Thyroid gland (tissue), 4 donors: ENCODE measurements around the gene RASGRP2. TPM values are rescaled to one million over a fixed set of nuclear protein-coding genes. Genes with fewer than 3 reads are reported as not detected.

Source experiments
- DNase-seq, 2 donors: peaks; one replicate each; pipeline ENCODE4 v3.0.0-alpha.2; 2019
- H3K27ac ChIP-seq, 3 donors: fragments of 200-600 bp; sonication (generic); 1 replicate in 2 of 3; 2 replicates in 1 of 3; pipeline ENCODE4 v1.5.1; 2016 to 2019; ENCODE audit warnings: mild to moderate bottlenecking in 1 of 3, moderate library complexity in 1 of 3
- H3K27me3 ChIP-seq: fragments of 200-600 bp; sonication (generic); one replicate; pipeline ENCODE4 v1.5.1; 2019
- H3K36me3 ChIP-seq, 2 donors: fragments of 200-600 bp; sonication (generic); one replicate each; pipeline ENCODE4 v1.5.1; 2016 to 2019
- H3K4me1 ChIP-seq, 2 donors: fragments of 200-600 bp; sonication (generic); one replicate each; pipeline ENCODE4 v1.5.1; 2017 to 2019
- H3K4me3 ChIP-seq, 3 donors: fragments of 200-600 bp; sonication (generic); replicated peaks in 1 of 3; 1 replicate in 2 of 3; 2 replicates in 1 of 3; pipeline ENCODE4 v1.5.1; 2016; ENCODE audit warnings: mild to moderate bottlenecking in 1 of 3
- H3K9me3 ChIP-seq: fragments of 200-600 bp; sonication (generic); one replicate; pipeline ENCODE4 v1.5.1; 2017
- CTCF ChIP-seq, 6 experiments: fragments of 200-600 bp in 3 of 6; fragments of 450-650 bp in 3 of 6; sonication (generic) in 3 of 6; IDR thresholded peaks; one replicate each; pipeline ENCODE4 v1.5.1; 2016 to 2019; ENCODE audit warnings: antibody characterized with exemption in 6 of 6, mild to moderate bottlenecking in 2 of 6, inconsistent platforms in 1 of 6, moderate library complexity in 1 of 6
- POLR2A ChIP-seq, 2 donors: fragments of 450-650 bp; IDR thresholded peaks; one replicate each; pipeline ENCODE4 v1.6.1; 2017; ENCODE audit warnings: antibody characterized with exemption in 2 of 2, mild to moderate bottlenecking in 2 of 2, moderate library complexity in 1 of 2
- WGBS, 2 donors: methylation state at CpG; one replicate each; pipeline ENCODE4 v1.1.5; 2017; 5-methylcytosine and 5-hydroxymethylcytosine counted together
- intact Hi-C: fragments of 100-400 bp; cut with DNase I; formaldehyde crosslinking; loops from one replicate; pipeline ENCODE4 v1.15.1; 2023
- total RNA-seq, 4 donors: library from RNA; depleted of rRNA; stranded (reverse); fragments of >200 nt; gene quantifications; one replicate each; pipeline ENCODE4 v1.2.3, GENCODE V29; 2016

Gene RASGRP2
- total RNA-seq, 4 donors from 2014 or later = 2.8 to 8.9 (median 6.6) TPM

DNA sequence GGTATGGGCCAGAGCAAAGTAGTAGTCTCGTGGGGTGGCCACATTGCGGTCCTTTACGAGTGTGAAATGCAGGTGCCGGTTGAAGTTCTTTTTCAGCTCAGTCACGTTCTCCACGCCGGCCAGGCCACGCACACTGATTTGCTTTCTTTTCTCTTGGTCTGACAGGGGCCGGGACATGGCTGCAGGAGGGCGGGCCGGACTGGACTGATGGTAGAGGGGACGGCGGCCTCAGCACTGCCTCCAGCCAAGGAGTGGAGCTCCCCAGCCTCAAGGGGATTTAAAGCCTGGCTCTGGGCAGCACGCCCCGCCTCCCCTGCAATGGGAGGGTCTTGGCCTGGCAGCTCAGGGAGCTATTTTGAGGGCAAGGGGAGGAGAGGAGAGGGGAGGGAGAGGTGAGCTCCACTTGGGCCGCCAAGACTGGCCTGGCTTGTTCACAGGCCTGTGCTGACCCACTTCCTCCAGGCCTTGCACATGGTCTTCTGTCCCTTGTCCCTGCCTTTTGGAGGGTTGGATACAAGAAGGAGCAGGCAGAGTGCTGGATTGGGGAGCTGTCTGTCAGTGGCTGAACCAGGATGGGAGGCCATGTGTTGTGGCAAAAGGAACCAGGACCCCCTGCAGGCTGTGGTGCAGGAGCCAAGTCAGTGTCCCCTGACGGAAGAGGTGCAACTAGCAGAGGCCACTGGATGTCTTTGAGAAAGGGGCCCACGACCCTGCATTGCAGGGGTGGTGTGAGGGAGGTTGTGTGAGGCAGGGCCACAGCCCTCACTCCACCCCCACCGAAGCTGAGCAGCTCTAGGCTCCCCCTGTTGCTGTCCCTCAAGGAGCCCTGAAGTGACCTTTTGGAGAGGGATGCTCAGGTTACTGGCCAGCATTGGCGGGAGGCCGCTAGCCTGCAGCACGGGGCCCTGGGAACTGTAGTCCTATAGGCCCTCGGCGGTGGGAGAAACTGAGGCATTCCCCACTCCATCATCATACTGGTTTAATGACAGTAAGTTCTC lies 16.1 kb upstream of the RASGRP2 start, which contains the start of gene PYGM:
Gene PYGM, minus strand, starts transcription at position 253 of the 998 bp plus-strand sequence. Its CDS starts 76 bp downstream, at position 177.
- WGBS, 2 donors = 29 to 30% methylated on average over 19 to 23 of the region's 24 CpGs
- Histone ChIP-seq H3K4me1 (peaks cover 47 to 68% of the 10 kb centered on the region in 2 donors), H3K36me3 (peaks cover 11 to 23% of the 10 kb centered on the region in 2 donors), H3K27ac (peak within 1 kb of the TSS; percentile 79 to 87 (median 84)), H3K4me3 (no peak within 1 kb of the TSS), H3K27me3 (no peaks in the 10 kb centered on the region), H3K9me3 (no peaks in the 10 kb centered on the region)
- TF ChIP-seq CTCF (IDR thresholded peaks at IDR 0.05) (no peak), POLR2A (IDR thresholded peaks at IDR 0.05) (peak in 1 of 2 donors; percentile 67)
- intact Hi-C loops = no loop called here
- DNase-seq = peak; percentile 93 to 97

DNA sequence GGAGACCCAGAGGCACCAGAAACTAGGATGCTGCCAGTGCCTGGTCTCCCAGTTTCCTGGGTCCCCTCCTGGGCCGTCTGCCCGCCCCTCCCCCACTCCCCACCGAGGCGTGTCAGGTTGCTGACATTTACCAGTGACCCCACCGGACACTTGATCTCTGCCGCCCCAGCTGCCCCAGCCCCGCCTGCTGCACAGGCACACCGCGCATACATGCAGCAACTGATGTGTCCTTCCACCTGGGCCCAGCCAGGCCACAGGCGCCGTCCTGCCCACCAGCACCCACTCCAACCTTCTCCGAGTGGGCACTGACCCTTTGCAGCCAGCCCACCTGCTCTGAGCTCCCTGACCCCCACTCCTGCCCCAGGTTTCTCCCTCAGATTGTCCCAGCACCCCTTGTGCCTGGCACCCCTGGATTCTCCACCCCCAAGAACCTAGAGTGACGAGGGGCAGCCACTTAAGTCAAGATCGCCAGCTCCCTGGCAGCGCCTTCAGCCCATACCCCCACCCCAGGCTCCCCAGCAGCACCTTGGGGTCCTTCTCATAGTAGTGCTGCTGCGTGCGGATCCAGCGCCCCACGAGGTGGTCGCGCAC lies 15.3 kb upstream of the RASGRP2 start:
- H3K27ac ChIP-seq = peak overlapping the region; percentile 79 to 87 (median 84)
- peaks cover 3 to 15% of the 10 kb centered on the region in 2 donors for H3K36me3 ChIP-seq
- WGBS, 2 donors = 43 to 48% methylated on average over 14 to 15 of the region's 21 CpGs
- peaks cover 47 to 65% of the 10 kb centered on the region in 2 donors for H3K4me1 ChIP-seq
- no peaks in the 10 kb centered on the region for H3K9me3 ChIP-seq
- TF ChIP-seq POLR2A (IDR thresholded peaks at IDR 0.05) = no peak
- TF ChIP-seq CTCF (IDR thresholded peaks at IDR 0.05) = no peak
- H3K27me3 ChIP-seq = no peaks in the 10 kb centered on the region
- intact Hi-C loops = no loop called here
- peak; percentile 51 to 53 for DNase-seq
- H3K4me3 ChIP-seq = no peak overlapping the region

DNA sequence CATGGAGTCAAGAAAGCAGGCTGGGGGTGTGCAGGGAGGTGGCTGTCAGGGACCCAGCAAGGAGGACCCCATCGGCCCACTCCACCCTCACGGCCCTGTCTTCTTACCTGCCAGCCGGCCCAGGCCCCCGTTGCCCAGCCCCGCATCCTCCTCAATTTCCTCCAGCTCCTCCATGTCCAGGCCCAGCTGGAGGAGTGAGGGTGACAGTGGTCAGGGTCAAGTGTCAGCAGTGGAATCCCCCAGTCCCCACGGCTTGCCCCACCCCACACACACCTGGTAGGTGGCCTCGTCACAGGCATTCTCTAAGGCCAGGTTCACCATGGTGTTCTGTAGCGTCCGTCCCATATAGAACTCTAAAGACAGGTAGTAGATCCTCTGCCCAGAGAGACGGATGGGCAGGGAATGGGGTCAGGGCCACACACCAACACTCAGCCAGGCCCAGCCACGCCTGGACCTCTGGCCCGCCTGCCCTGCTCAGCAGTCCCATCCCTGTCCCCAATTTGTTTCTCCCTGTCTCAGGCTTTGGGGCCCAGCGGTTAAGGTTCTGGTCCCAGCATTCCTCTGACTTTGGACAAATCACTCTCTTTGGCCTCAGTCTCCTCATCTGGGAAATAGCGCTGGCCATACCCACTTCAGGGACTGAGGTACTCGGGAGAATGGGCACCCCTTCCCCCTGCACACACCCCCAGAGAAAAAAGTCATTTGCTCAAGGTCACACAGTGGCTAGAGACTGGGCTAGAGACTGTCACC lies 14.6 kb upstream of the RASGRP2 start:
- Histone ChIP-seq H3K4me1 (peaks cover 41 to 58% of the 10 kb centered on the region in 2 donors), H3K4me3 (no peak overlapping the region)
- no peak for DNase-seq

More for the DNA sequence above, 14.6 kb upstream of the RASGRP2 start:
- Histone ChIP-seq H3K36me3 (peaks cover 0 to 8% of the 10 kb centered on the region in 2 donors), H3K9me3 (no peaks in the 10 kb centered on the region), H3K27ac (peak overlapping the region in 2 of 3 donors; percentile 79 to 87), H3K27me3 (no peaks in the 10 kb centered on the region)
- no peak for TF ChIP-seq POLR2A (IDR thresholded peaks at IDR 0.05)
- TF ChIP-seq CTCF (IDR thresholded peaks at IDR 0.05) = no peak
- WGBS, 2 donors = 90 to 91% methylated on average over 9 to 15 of the region's 15 CpGs
- intact Hi-C loops = no loop called here
